Loucy (cell line): Measurements from ENCODE around the gene LYPD6.

Experiments used
- H2AFZ ChIP-seq: fragments of 200-600 bp; sonication (generic); 2 replicates; pipeline ENCODE4 v1.6.0; 2016; ENCODE audit warnings: antibody characterized with exemption, mild to moderate bottlenecking, low read length, moderate library complexity
- H3F3A ChIP-seq: fragments of 200-600 bp; 2 replicates; pipeline ENCODE4 v1.6.0; 2016; ENCODE audit warnings: antibody characterized with exemption, low read depth, mild to moderate bottlenecking
- H3K27me3 ChIP-seq: fragments of 200-600 bp; sonication (generic); 2 replicates; pipeline ENCODE4 v1.6.1; 2014; ENCODE audit warnings: low read length, mild to moderate bottlenecking; ENCODE audit not compliant: insufficient read depth, poor library complexity, severe bottlenecking
- H3K36me3 ChIP-seq: fragments of 200-600 bp; sonication (generic); 2 replicates; pipeline ENCODE4 v1.6.1; 2016; ENCODE audit warnings: low read length; ENCODE audit not compliant: insufficient read depth
- H3K4me1 ChIP-seq: fragments of 200-600 bp; sonication (generic); 2 replicates; pipeline ENCODE4 v1.5.1; 2014; ENCODE audit warnings: low read length, mild to moderate bottlenecking; ENCODE audit not compliant: insufficient read depth, poor library complexity, severe bottlenecking
- H3K4me2 ChIP-seq: fragments of 200-600 bp; sonication (generic); 2 replicates; pipeline ENCODE4 v1.6.0; 2014; ENCODE audit warnings: antibody characterized with exemption, low read length, low read depth, mild to moderate bottlenecking; ENCODE audit not compliant: poor library complexity, severe bottlenecking
- H3K4me3 ChIP-seq: fragments of 200-600 bp; sonication (generic); 2 replicates; pipeline ENCODE4 v1.5.1; 2014; ENCODE audit warnings: low read length, mild to moderate bottlenecking, mixed read lengths; ENCODE audit not compliant: poor library complexity, severe bottlenecking
- H3K79me2 ChIP-seq: fragments of 200-600 bp; sonication (generic); 2 replicates; pipeline ENCODE4 v1.6.1; 2014; ENCODE audit warnings: low read length; ENCODE audit not compliant: insufficient read depth
- H3K9ac ChIP-seq: fragments of 200-600 bp; sonication (generic); 2 replicates; pipeline ENCODE4 v1.6.0; 2014; ENCODE audit warnings: mild to moderate bottlenecking, low read depth, low read length, moderate library complexity; ENCODE audit not compliant: poor library complexity, severe bottlenecking
- H3K9me2 ChIP-seq: fragments of 200-600 bp; sonication (generic); replicated peaks from 2 replicates; pipeline ENCODE4 v1.6.1; 2016; ENCODE audit warnings: low read depth, low read length, mixed read lengths
- H3K9me3 ChIP-seq: fragments of 200-600 bp; sonication (generic); 2 replicates; pipeline ENCODE4 v1.6.1; 2014; ENCODE audit warnings: mild to moderate bottlenecking, antibody characterized with exemption, low read length, low read depth; ENCODE audit not compliant: insufficient read depth
- H4K20me1 ChIP-seq: fragments of 200-600 bp; sonication (generic); 2 replicates; pipeline ENCODE4 v1.6.0; 2014; ENCODE audit warnings: antibody characterized with exemption, low read length, mild to moderate bottlenecking; ENCODE audit not compliant: insufficient read depth, poor library complexity, severe bottlenecking
- EZH2phosphoT487 ChIP-seq: fragments of 200-600 bp; IDR thresholded peaks from 2 replicates; pipeline ENCODE4 v1.6.1; 2018; ENCODE audit warnings: antibody characterized with exemption, mild to moderate bottlenecking, moderate library complexity, borderline replicate concordance
- TF ChIP-seq, protein P1 (sequence below): fragments of 200-600 bp; sonication (generic); conservative IDR thresholded peaks from 2 replicates; pipeline ENCODE4 v1.5.1; 2014; ENCODE audit warnings: mild to moderate bottlenecking, antibody characterized with exemption, low read length

The LYPD6 gene

DNA sequence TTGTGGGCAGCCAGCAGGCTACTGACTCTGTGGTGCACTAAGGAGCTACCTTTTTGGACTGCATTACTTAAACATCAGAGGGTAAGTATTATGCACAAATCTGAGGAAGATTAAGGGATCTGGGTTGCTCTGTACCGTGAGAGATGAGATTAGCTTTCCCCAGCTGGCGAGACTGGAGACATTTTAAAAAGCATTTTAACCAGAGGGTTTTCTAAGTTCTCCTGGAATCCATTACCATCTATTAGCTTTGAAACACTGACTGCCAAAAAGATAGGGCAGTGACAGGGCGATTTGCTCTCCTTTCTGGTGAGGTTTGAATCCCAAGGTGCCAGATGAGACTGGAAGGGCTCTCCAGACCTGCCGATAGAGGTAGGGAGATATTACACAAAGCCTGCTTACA, 63.2 kb downstream of the LYPD6 start:
- TF ChIP-seq EZH2phosphoT487: no peak
- TF ChIP-seq, protein P1, sequence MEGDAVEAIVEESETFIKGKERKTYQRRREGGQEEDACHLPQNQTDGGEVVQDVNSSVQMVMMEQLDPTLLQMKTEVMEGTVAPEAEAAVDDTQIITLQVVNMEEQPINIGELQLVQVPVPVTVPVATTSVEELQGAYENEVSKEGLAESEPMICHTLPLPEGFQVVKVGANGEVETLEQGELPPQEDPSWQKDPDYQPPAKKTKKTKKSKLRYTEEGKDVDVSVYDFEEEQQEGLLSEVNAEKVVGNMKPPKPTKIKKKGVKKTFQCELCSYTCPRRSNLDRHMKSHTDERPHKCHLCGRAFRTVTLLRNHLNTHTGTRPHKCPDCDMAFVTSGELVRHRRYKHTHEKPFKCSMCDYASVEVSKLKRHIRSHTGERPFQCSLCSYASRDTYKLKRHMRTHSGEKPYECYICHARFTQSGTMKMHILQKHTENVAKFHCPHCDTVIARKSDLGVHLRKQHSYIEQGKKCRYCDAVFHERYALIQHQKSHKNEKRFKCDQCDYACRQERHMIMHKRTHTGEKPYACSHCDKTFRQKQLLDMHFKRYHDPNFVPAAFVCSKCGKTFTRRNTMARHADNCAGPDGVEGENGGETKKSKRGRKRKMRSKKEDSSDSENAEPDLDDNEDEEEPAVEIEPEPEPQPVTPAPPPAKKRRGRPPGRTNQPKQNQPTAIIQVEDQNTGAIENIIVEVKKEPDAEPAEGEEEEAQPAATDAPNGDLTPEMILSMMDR: no peak
- Histone ChIP-seq H3K4me3 (no peak overlapping the region), H4K20me1 (no peaks in the 10 kb centered on the region), H3K9me2 (no peaks in the 10 kb centered on the region), H3K36me3 (no peaks in the 10 kb centered on the region), H3K4me2 (no peak overlapping the region), H3K9ac (no peak overlapping the region), H3K9me3 (no peaks in the 10 kb centered on the region), H3K4me1 (no peaks in the 10 kb centered on the region), H3K79me2 (no peaks in the 10 kb centered on the region), H3K27me3 (no peaks in the 10 kb centered on the region), H3F3A (no peaks in the 10 kb centered on the region), H2AFZ (no peak overlapping the region)

- Histone ChIP-seq H3K4me3 (no peak overlapping the region), H2AFZ (no peak overlapping the region)
These were observed 64.5 kb downstream of the LYPD6 start for GRCh38 chr2:149394864-149395263.

GRCh38 chr2:149399934-149400615, 69.7 kb downstream of the LYPD6 start:
- Histone ChIP-seq H3K36me3 (no peaks in the 10 kb centered on the region), H3K9me3 (no peaks in the 10 kb centered on the region), H3K9me2 (no peaks in the 10 kb centered on the region), H3K4me1 (no peaks in the 10 kb centered on the region), H3F3A (no peaks in the 10 kb centered on the region), H3K4me2 (no peak overlapping the region), H2AFZ (no peak overlapping the region), H3K4me3 (no peak overlapping the region), H3K79me2 (no peaks in the 10 kb centered on the region), H3K9ac (no peak overlapping the region), H4K20me1 (no peaks in the 10 kb centered on the region), H3K27me3 (no peaks in the 10 kb centered on the region)
- TF ChIP-seq EZH2phosphoT487: no peak
- TF ChIP-seq, protein P1: no peak

More at GRCh38 chr2:149394864-149395263, 64.5 kb downstream of the LYPD6 start:
- no peaks in the 10 kb centered on the region for H3K9me3 ChIP-seq
- H3K4me2 ChIP-seq: no peak overlapping the region
- H3F3A ChIP-seq: no peaks in the 10 kb centered on the region
- H3K36me3 ChIP-seq: no peaks in the 10 kb centered on the region
- no peaks in the 10 kb centered on the region for H3K79me2 ChIP-seq
- H3K9ac ChIP-seq: no peak overlapping the region
- no peaks in the 10 kb centered on the region for H3K27me3 ChIP-seq
- no peaks in the 10 kb centered on the region for H3K4me1 ChIP-seq
- no peaks in the 10 kb centered on the region for H3K9me2 ChIP-seq
- no peaks in the 10 kb centered on the region for H4K20me1 ChIP-seq
- no peak for TF ChIP-seq EZH2phosphoT487
- TF ChIP-seq, protein P1: no peak
